IMR-90 (cell line): Measurements from ENCODE around the gene BMP10.

ENCODE experiments used
- CEBPB ChIP-seq: IDR thresholded peaks from 2 replicates; pipeline ENCODE4 v1.6.1; 2012; ENCODE audit warnings: low read depth, low read length, improper control_type of control experiment
- CHD1 ChIP-seq: IDR thresholded peaks from 2 replicates; pipeline ENCODE4 v1.6.1; 2012; ENCODE audit warnings: low read depth, low read length, improper control_type of control experiment
- CTCF ChIP-seq: conservative IDR thresholded peaks from 2 replicates; pipeline ENCODE4 v1.5.1; 2012; ENCODE audit warnings: mild to moderate bottlenecking, low read depth, low read length, improper control_type of control experiment
- RFX5 ChIP-seq: IDR thresholded peaks from 2 replicates; pipeline ENCODE4 v1.8.0; 2012; ENCODE audit warnings: low read depth, mild to moderate bottlenecking, low read length, moderate library complexity
- USF2 ChIP-seq: fragments of 150-350 bp; IDR thresholded peaks from 2 replicates; pipeline ENCODE4 v1.6.1; 2017; ENCODE audit warnings: mild to moderate bottlenecking, antibody characterized with exemption, low read length, low read depth

- TF ChIP-seq CTCF (no peak), CEBPB (no peak), CHD1 (no peak), USF2 (no peak), RFX5 (no peak)
Measured at GRCh38 chr2:68824831-68825230, 46.4 kb downstream of the BMP10 start.
